Fibroblast of peridontal ligament (primary cell): Measurements from ENCODE around the gene PRMT2.

Source experiments
- DNase-seq: peaks from one replicate; pipeline ENCODE4 v3.0.0-alpha.2; 2010; ENCODE audit errors: extremely low read depth

PRMT2 gene

GRCh38 chr21:46635324-46636180 is at the start of gene PRMT2:
TSS of gene PRMT2 (plus strand) at chr21:46635674. CDS start at chr21:46636952, 1,278 bp downstream.
- peak; percentile 97 for DNase-seq

GRCh38 chr21:46594276-46594675 is 41.2 kb upstream of the PRMT2 start:
- DNase-seq, result no peak

GRCh38 chr21:46596201-46596600 is 39.3 kb upstream of the PRMT2 start:
- no peak for DNase-seq

- no peak for DNase-seq
Observed at GRCh38 chr21:46597031-46597430, 38.4 kb upstream of the PRMT2 start.

- DNase-seq, result no peak
Observed at GRCh38 chr21:46597896-46598343, 37.6 kb upstream of the PRMT2 start.

- DNase-seq, result peak; percentile 91
Observed at GRCh38 chr21:46598581-46599572, 36.6 kb upstream of the PRMT2 start.

- no peak for DNase-seq
Observed at GRCh38 chr21:46600305-46600704, 35.2 kb upstream of the PRMT2 start.

- no peak for DNase-seq
Observed at GRCh38 chr21:46600978-46601377, 34.5 kb upstream of the PRMT2 start.

GRCh38 chr21:46603228-46603627 is 32.2 kb upstream of the PRMT2 start:
- peak; percentile 2 for DNase-seq

- no peak for DNase-seq
Observed at GRCh38 chr21:46604329-46604974, 31.0 kb upstream of the PRMT2 start.

GRCh38 chr21:46604975-46605766 is 30.3 kb upstream of the PRMT2 start, which contains the start of gene S100B:
TSS of gene S100B (minus strand) at chr21:46605082. CDS start at chr21:46602415, 2,667 bp downstream.
- no peak for DNase-seq

GRCh38 chr21:46605767-46606426 is 29.6 kb upstream of the PRMT2 start:
- DNase-seq, result no peak

- DNase-seq, result no peak
Observed at GRCh38 chr21:46606427-46606813, 29.1 kb upstream of the PRMT2 start.

GRCh38 chr21:46607636-46608035 is 27.8 kb upstream of the PRMT2 start:
- no peak for DNase-seq

GRCh38 chr21:46608672-46609111 is 26.8 kb upstream of the PRMT2 start:
- DNase-seq, result no peak

- DNase-seq, result no peak
Observed at GRCh38 chr21:46610018-46610701, 25.3 kb upstream of the PRMT2 start.

GRCh38 chr21:46613391-46613790 is 22.1 kb upstream of the PRMT2 start:
- no peak for DNase-seq

- no peak for DNase-seq
Observed at GRCh38 chr21:46616050-46616449, 19.4 kb upstream of the PRMT2 start.

GRCh38 chr21:46616656-46617055 is 18.8 kb upstream of the PRMT2 start:
- DNase-seq, result no peak
